ENCODE measurements around the gene SYPL2. TPM values are rescaled to one million over a fixed set of nuclear protein-coding genes. Genes with fewer than 3 reads are reported as not detected.

Gene SYPL2
- total and polyA plus RNA-seq, 2 of the 8 experiments (the other 6 are each of a cell fraction or from before 2014, with no cell fraction given), result 1.5 TPM

DNA sequence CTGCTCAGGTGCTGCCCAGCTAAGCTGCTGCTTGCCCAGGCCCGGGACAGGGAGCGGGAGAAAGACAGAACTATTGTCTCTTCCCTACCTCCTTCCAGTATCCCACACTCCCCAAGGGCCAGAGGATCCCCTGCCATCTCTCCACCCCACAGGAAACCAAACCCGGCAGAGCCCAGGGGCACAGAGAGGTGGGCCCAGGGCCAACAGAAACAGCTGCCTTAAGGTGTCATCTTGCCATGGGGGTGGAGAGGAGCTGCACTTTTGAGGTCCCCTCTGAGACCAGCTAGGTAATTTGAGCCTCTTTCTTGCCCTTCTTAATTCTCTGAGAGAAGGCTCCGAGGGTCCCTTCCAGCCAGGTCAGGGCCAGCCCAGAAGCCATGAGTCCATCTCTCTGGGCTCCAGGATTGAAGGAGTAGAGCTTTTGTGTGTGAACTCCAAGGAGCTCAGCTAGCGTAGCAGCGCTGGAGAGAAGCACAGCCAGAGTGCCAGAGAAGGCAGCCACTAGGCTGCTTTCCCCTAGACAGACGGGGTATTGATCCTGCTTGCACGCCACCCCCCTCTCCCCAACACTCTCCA is 63.6 kb downstream of the SYPL2 start:
- Histone ChIP-seq H3K79me1 (ENCODE audit: low read depth, low read length) (no peaks in the 10 kb centered on the region), H3K4me3 (ENCODE audit: extremely low read depth in 1 of 4, insufficient read depth in 2 of 4, low read depth in 3 of 4, low read length in 4 of 4) (no peak overlapping the region), H2BK12ac (ENCODE audit: low read depth, low read length) (no peak overlapping the region), H3K14ac (ENCODE audit: insufficient read length) (no peak overlapping the region), H3K4me2 (ENCODE audit: insufficient read depth in 1 of 2, low read depth in 2 of 2, low read length in 2 of 2) (no peak overlapping the region), H3K9ac (replicated peaks in 1 of 4; ENCODE audit: extremely low read depth in 1 of 4, low read depth in 3 of 4, low read length in 3 of 4) (no peak overlapping the region; a peak in 1 of 7 replicates), H4K8ac (ENCODE audit: extremely low read depth, insufficient read depth, low read length) (no peak overlapping the region), H4K20me1 (replicated peaks in 1 of 2; ENCODE audit: control insufficient read depth in 1 of 2, insufficient read depth in 2 of 2, low read length in 2 of 2) (no peaks in the 10 kb centered on the region), H3K9me3 (ENCODE audit: insufficient read depth in 2 of 2, low read depth in 1 of 2, low read length in 1 of 2) (no peaks in the 10 kb centered on the region), H2BK120ac (replicated peaks; ENCODE audit: low read depth, low read length) (no peak overlapping the region), H3K4ac (replicated peaks; ENCODE audit: insufficient read length, low read depth, low read length) (no peak overlapping the region), H2AK5ac (ENCODE audit: low read depth, low read length) (no peak overlapping the region), H3K23me2 (ENCODE audit: low read depth, low read length) (no peaks in the 10 kb centered on the region; the same call in 1 of the 2 replicates), H3K18ac (ENCODE audit: extremely low read depth, low read length) (peak overlapping the region; percentile 55; the same call in 1 of the 2 replicates), H3K23ac (ENCODE audit: insufficient read length) (no peak overlapping the region), H2BK20ac (ENCODE audit: low read length) (no peak overlapping the region), H2BK5ac (ENCODE audit: low read depth, low read length) (no peak overlapping the region), H3K36me3 (ENCODE audit: control insufficient read depth in 2 of 4, insufficient read depth in 4 of 4, low read length in 3 of 4) (no peaks in the 10 kb centered on the region), H3K27me3 (replicated peaks in 1 of 4; ENCODE audit: control insufficient read depth in 3 of 4, extremely low read depth in 1 of 4, insufficient read depth in 3 of 4, low read length in 3 of 4) (no peaks in the 10 kb centered on the region), H2BK15ac (ENCODE audit: low read length) (peak overlapping the region; percentile 19; the same call in 1 of the 2 replicates), H3K56ac (replicated peaks; ENCODE audit: insufficient read length, low read depth, low read length) (no peak overlapping the region), H3K79me2 (ENCODE audit: control insufficient read depth in 1 of 2, insufficient read depth in 2 of 2, low read length in 2 of 2) (no peaks in the 10 kb centered on the region), H4K5ac (ENCODE audit: insufficient read length, low read depth, low read length) (no peak overlapping the region), H4K91ac (replicated peaks; ENCODE audit: insufficient read length, low read length) (no peak overlapping the region), H2AFZ (ENCODE audit: low read length) (peak overlapping the region; percentile 76), H3K27ac (ENCODE audit: low read depth, low read length) (no peak overlapping the region), H3K4me1 (replicated peaks in 1 of 4; ENCODE audit: control insufficient read depth in 3 of 4, insufficient read depth in 4 of 4, low read length in 3 of 4) (peaks cover 0 to 3% (median 1%) of the 10 kb centered on the region in 4 experiments; a peak in 4 of 7 replicates)
- 84% methylated on average over 8 of the region's 8 CpGs; no CpG with 5 or more reads in 1 of the 2 experiments for WGBS, 2 experiments (ENCODE audit: extremely low coverage in 1 of 2, insufficient coverage in 1 of 2, insufficient read length in 1 of 2, insufficient replicate concordance in 2 of 2, low coverage in 1 of 2, low lambda C conversion rate in 2 of 2, missing lambda C conversion rate in 1 of 2)
- CTCF ChIA-PET (ENCODE audit: partially characterized antibody), result interaction anchor here (0.7 to 26.3 kb wide), 14 partner anchors 8 to 558 kb away, joined by 3 to 1755 read pairs (median 4); partner anchors contain the start of genes AHCYL1, AMIGO1, ATXN7L2 and CYB561D1
- DNase-seq (ENCODE audit: low read depth in 1 of 2, low spot score in 2 of 2) (no peak), FAIRE-seq (no peak)
- POLR2A ChIA-PET (ENCODE audit: partially characterized antibody), result interaction anchor here (0.8 to 2.6 kb wide), 9 partner anchors 12 to 104 kb away, joined by 3 to 9 read pairs (median 6); partner anchors contain the start of genes AMIGO1, CYB561D1, GNAI3 and PSMA5
- TF ChIP-seq HDAC6 (IDR thresholded peaks at IDR 0.05; ENCODE audit: low read depth, low read length), result no peak
- TF ChIP-seq SUZ12 (IDR thresholded peaks at IDR 0.05; ENCODE audit: low read length), result no peak
